WI38 (cell line): Measurements from ENCODE around the gene TSR2.

Source experiments
- H3K4me3 ChIP-seq: 2 replicates; pipeline ENCODE4 v1.5.1; 2011; ENCODE audit warnings: low read depth, mild to moderate bottlenecking, control low read depth, low read length
- CTCF ChIP-seq: IDR thresholded peaks from 2 replicates; pipeline ENCODE4 v1.5.1; 2012; ENCODE audit warnings: low read depth, mild to moderate bottlenecking, control low read depth, low read length

TSR2 gene

GRCh38 chrX:54444752-54445151, 4.5 kb downstream of the TSR2 start:
- no peak for TF ChIP-seq CTCF
- H3K4me3 ChIP-seq: no peak overlapping the region

- TF ChIP-seq CTCF: no peak
- no peak overlapping the region for H3K4me3 ChIP-seq
Observed at GRCh38 chrX:54446084-54446483, 5.9 kb downstream of the TSR2 start.

GRCh38 chrX:54447461-54447860, 7.3 kb downstream of the TSR2 start:
- no peak for TF ChIP-seq CTCF
- H3K4me3 ChIP-seq: no peak overlapping the region

GRCh38 chrX:54449929-54450328, 9.7 kb downstream of the TSR2 start:
- no peak overlapping the region for H3K4me3 ChIP-seq
- no peak for TF ChIP-seq CTCF

GRCh38 chrX:54452920-54453319, 12.7 kb downstream of the TSR2 start:
- no peak for TF ChIP-seq CTCF

GRCh38 chrX:54470054-54470760, 30.0 kb downstream of the TSR2 start:
- no peak for TF ChIP-seq CTCF
- H3K4me3 ChIP-seq: no peak overlapping the region

More at GRCh38 chrX:54452920-54453319, 12.7 kb downstream of the TSR2 start:
- H3K4me3 ChIP-seq: no peak overlapping the region

- TF ChIP-seq CTCF: no peak
- H3K4me3 ChIP-seq: no peak overlapping the region
Observed at GRCh38 chrX:54473993-54474859, 34.0 kb downstream of the TSR2 start.
